Measurements from ENCODE around the gene ACSS2. TPM values are rescaled to one million over a fixed set of nuclear protein-coding genes. Genes with fewer than 3 reads are reported as not detected.
A peak's percentile ranks its signal among the peaks of the same experiment; 100 is the strongest.
"Not testable (repeated sequence)": the region's sequence is repeated elsewhere in the genome, so short reads cannot be mapped to it uniquely, and the experiment has no call there.

The ACSS2 gene
- total RNA-seq, 2 experiments from 2014 or later, result 27.4 to 29.6 TPM

DNA sequence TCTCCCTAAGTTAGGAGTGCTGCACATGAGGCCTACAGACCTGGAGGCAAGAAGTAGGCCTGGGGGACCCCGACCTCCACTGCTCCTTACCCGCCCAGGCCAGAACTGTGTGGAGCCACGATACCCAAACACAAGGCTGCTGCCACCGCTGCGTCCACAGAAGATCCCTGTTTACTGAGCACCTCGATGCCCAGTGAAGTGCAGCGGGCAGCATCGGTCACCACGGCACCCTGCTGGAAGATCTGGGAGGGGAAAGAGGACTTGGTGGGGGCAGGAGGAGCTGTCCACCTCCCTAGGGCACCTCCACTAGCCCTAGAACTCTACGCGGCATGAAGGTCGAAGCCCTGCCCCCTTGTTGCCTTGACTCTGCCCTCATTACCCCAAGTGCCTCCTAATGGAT lies 13.7 kb upstream of the ACSS2 start:
- Mint-ChIP-seq H3K4me3 (no peak overlapping the region), H3K27ac (no peak overlapping the region), H3K9me3 (no peaks in the 10 kb centered on the region), H3K36me3 (peaks cover 3% of the 10 kb centered on the region), H3K4me1 (peaks cover 3% of the 10 kb centered on the region), H3K27me3 (no peaks in the 10 kb centered on the region)
- DNase-seq (no peak), ATAC-seq (ENCODE audit: low read depth) (no peak)
- POLR2A ChIA-PET, result no interaction called here

DNA sequence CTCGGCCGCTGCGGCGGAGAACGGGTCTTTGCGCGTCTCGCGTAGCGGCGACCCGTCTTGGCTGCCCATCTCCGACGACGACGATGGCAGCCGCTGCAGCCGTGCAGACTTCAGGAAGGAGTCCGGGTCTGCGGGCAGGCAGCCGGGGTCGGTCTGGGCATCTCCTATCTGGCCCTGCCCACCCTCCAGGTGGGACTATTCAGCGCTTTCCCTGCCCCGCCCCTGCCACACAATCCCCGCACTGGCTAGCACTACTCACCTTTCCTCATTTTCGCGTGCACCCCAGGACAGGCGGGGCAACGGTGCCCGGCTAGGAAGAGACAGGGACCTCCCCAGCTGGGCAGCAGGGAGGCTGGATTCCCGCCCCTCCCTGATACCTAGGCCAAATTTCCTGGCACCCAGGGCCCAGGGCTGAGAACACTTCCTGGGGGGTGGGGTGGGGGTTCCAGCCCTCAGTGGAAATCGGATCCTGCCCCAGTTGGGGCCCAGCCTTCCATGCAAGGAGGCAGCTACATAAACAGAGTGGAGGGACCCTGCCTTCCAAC lies 12.9 kb upstream of the ACSS2 start:
- peaks cover 4% of the 10 kb centered on the region for H3K4me1 Mint-ChIP-seq
- H3K9me3 Mint-ChIP-seq, result no peaks in the 10 kb centered on the region
- no peak overlapping the region for H3K27ac Mint-ChIP-seq
- H3K4me3 Mint-ChIP-seq, result no peak overlapping the region
- POLR2A ChIA-PET, result interaction anchor here (0.5 to 0.6 kb wide), 2 partner anchors 587 to 1464 kb away, joined by 3 to 4 read pairs; no protein-coding TSS in a partner anchor
- H3K27me3 Mint-ChIP-seq, result no peaks in the 10 kb centered on the region
- peaks cover 1% of the 10 kb centered on the region for H3K36me3 Mint-ChIP-seq
- no peak for DNase-seq
- ATAC-seq (ENCODE audit: low read depth), result no peak

DNA sequence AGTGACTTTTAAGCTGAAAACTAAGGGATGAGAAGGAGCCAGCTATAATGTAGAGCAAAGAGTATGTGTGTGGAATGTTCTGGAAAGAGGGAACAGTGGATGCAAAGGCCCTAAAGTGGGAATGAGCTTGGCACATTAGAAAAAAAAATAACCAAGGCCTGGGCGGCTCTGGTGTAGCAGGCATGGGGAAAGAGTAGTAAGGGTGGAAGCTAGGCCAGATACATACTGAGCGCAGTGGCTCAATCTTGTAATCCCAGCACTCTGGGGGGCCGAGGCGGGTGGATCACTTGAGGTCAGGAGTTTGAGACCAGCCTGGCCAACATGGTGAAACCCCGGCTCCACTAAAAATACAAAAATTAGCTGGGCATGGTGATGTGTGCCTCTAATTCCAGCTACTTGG lies 12.2 kb upstream of the ACSS2 start:
- Mint-ChIP-seq H3K36me3 (no peaks in the 10 kb centered on the region), H3K4me3 (no peak overlapping the region), H3K9me3 (no peaks in the 10 kb centered on the region), H3K27me3 (no peaks in the 10 kb centered on the region), H3K4me1 (peaks cover 4% of the 10 kb centered on the region), H3K27ac (no peak overlapping the region)
- DNase-seq (no peak), ATAC-seq (ENCODE audit: low read depth) (no peak)
- POLR2A ChIA-PET, result interaction anchor here (0.6 kb wide), 1 partner anchor 586 kb away, joined by 4 read pairs; no protein-coding TSS in a partner anchor

DNA sequence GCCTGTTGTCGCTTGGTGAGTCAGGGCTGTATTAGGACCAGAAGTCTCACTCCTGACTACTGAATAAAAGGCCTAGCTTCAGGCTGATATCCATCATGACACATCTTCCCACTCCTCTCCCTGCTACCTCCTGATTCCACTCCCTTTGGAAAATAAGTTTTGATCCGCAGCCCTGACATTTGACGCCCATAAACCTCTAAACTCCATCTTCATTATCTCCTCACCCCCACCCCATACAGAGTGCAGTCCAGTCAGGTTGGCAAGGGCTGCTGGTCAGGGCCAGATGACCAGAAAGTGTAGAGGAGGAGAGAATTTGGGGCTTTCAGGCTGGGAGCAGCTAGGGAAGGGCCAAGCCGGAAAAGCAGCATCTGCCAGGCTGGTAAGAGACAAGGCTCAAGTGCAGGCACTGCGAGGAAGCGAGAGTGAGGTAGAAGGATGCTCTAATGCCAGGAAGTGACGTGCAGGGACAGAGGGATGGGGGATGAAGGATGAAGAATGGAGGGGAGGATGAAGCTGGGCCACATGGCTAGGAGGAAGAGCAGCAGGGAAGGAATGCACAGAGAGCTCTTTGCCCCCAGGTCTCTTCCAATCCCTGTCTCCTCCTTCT lies 5.0 kb upstream of the ACSS2 start:
- peak overlapping the region; percentile 72 for H3K4me3 Mint-ChIP-seq
- ATAC-seq (ENCODE audit: low read depth) (no peak), DNase-seq (no peak)
- H3K27ac Mint-ChIP-seq, result peak overlapping the region; percentile 37
- peaks cover 49% of the 10 kb centered on the region for H3K4me1 Mint-ChIP-seq
- H3K9me3 Mint-ChIP-seq, result no peaks in the 10 kb centered on the region
- peaks cover 2% of the 10 kb centered on the region for H3K27me3 Mint-ChIP-seq
- POLR2A ChIA-PET, result no interaction called here
- H3K36me3 Mint-ChIP-seq, result no peaks in the 10 kb centered on the region

DNA sequence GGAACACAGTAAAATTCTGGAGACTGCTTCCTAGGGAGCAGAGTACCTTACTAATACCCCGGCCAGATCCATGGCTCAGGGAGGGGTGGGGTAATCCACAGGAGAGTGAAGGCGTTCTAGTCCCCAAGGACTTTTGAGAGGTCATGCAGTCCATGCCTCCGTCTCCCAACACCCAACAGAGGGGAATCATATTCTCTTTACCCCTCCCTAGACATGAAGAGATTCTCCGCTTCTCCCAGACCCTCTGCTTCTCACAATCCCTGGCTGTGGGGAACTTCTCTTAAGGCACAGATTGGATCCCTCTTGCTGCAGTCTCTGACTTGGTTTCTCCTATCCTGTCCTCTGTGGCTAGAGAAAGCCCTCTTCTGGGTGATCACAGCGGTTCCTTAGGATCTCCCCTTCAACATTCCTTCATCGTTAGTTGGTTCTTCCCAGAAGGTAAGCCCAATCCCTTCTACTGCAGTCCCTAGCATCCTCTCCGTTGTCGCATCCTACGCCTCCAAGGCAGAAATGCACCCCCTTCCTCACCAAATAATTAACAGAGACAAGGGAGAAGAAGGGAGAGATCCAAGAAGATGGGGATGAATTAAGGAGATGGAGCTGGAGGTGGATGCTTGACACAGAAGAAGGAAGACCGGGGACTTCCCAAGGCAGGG lies 4.3 kb upstream of the ACSS2 start:
- H3K27ac Mint-ChIP-seq, result peak overlapping the region; percentile 74
- no peaks in the 10 kb centered on the region for H3K9me3 Mint-ChIP-seq
- ATAC-seq (ENCODE audit: low read depth) (no peak), DNase-seq (no peak)
- peaks cover 2% of the 10 kb centered on the region for H3K27me3 Mint-ChIP-seq
- peak overlapping the region; percentile 72 for H3K4me3 Mint-ChIP-seq
- peaks cover 51% of the 10 kb centered on the region for H3K4me1 Mint-ChIP-seq
- POLR2A ChIA-PET, result interaction anchor here (1.0 to 5.7 kb wide), 2 partner anchors 84 to 220 kb away, joined by 3 to 44 read pairs; partner anchors contain the start of genes GSS and MYH7B
- no peaks in the 10 kb centered on the region for H3K36me3 Mint-ChIP-seq

DNA sequence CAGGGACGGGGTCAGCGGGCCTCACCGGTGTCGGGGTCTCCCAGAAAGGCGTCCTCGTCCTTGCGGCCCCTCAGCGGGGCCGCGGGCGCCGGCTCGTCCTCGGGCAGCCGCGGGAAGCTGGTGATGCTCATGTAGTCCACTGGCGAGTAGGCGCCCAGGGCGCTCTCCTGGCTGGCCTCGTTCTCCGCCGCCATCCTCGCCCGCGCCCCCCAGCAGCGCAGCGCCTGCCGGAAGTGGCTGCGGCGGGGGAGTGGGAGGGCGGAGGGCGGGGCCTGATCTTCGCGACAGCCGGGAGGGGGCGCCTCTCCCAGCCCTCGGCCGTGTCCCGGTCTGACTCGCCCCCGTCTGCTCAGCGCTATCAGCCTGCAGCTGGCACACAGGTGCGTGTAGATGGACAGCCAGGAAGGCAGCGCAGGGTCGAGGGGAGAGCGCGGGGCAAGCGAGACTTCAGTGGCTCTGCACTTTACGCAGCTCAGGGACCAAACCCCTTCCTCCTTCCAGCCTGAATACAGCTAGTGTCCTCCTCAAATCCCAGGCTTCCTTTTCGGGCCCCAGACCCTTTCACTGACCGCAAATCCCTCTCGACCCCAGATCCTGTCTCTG lies 3.7 kb upstream of the ACSS2 start, which contains the start of gene GGT7:
TSS of gene GGT7 (minus strand) at position 235 of the 603 bp plus-strand sequence. CDS start at position 194, 41 bp downstream.
- DNase-seq (peak; percentile 93), ATAC-seq (ENCODE audit: low read depth) (peak; percentile 51)
- Mint-ChIP-seq H3K27me3 (peaks cover 2% of the 10 kb centered on the region), H3K4me1 (peaks cover 51% of the 10 kb centered on the region), H3K36me3 (no peaks in the 10 kb centered on the region), H3K27ac (peak within 1 kb of the TSS; percentile 74), H3K9me3 (no peaks in the 10 kb centered on the region), H3K4me3 (peak within 1 kb of the TSS; percentile 83)
- POLR2A ChIA-PET, result interaction anchor here (0.6 to 5.7 kb wide), 5 partner anchors 16 to 405 kb away, joined by 3 to 44 read pairs (median 3); partner anchors contain the start of genes GSS, MMP24OS and MYH7B

DNA sequence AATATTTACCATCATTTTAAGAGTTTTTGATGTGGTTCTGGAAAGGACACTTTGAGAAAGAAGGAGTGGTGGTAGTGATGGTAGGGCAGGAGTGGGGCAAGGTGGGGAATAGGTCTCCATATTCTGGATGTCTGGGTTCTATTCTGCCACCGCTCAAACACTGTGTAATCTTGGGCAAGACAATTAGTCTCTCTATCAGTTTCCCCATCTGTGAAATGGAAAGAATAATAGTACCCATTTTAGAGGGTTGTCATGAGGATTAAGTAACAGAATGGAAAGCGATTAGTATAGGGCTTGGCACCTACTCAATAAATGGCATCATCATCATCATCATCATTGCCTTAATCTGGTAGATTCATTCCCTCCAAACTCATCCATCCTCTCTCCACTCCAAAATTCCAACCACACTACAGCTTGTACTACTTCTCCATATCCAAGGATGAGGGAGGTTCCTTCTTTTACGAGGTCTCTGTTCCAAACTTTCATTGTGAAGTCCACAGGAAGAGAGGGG lies 2.8 kb upstream of the ACSS2 start:
- no peak for ATAC-seq (ENCODE audit: low read depth)
- peaks cover 2% of the 10 kb centered on the region for H3K27me3 Mint-ChIP-seq
- H3K4me1 Mint-ChIP-seq, result peaks cover 49% of the 10 kb centered on the region
- no peaks in the 10 kb centered on the region for H3K9me3 Mint-ChIP-seq
- no peaks in the 10 kb centered on the region for H3K36me3 Mint-ChIP-seq
- DNase-seq, result no peak
- POLR2A ChIA-PET, result interaction anchor here (0.7 to 5.7 kb wide), 5 partner anchors 48 to 404 kb away, joined by 3 to 44 read pairs (median 5); partner anchors contain the start of genes GSS, MMP24OS, MYH7B and NCOA6
- H3K27ac Mint-ChIP-seq, result peak overlapping the region; percentile 68
- H3K4me3 Mint-ChIP-seq, result peak overlapping the region; percentile 83

DNA sequence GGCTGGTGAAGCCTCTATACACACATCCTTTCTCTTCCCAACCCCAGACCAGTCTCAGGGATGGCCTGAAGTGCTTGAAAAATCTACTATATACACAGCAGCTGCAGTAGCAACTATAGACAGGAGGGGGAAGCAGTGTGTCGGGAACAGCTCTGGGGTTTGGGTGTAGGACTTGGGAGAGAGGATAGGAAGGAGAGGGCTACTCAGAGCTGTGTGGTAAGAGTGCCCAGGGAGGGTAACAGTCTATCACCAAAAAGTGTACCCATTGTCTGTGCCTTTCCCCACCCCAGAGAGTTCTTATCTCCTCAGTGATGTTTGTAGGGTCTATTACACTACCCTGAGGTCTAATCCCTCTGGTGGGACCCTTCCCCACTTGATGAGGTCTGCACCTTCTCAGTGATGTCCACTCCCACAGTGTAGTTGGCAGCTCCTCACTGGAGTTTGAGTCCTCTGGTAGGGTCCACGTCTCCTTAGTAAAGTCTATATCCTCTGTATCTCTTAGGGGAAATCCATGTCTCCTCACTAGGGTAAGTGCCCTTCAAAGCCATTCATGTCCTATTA lies 2.2 kb upstream of the ACSS2 start:
- peak overlapping the region; percentile 68 for H3K4me3 Mint-ChIP-seq
- H3K4me1 Mint-ChIP-seq, result peaks cover 51% of the 10 kb centered on the region
- POLR2A ChIA-PET, result interaction anchor here (0.7 to 5.7 kb wide), 4 partner anchors 48 to 222 kb away, joined by 3 to 44 read pairs (median 4); partner anchors contain the start of genes GSS, MYH7B and NCOA6
- peaks cover 2% of the 10 kb centered on the region for H3K36me3 Mint-ChIP-seq
- DNase-seq (peak; percentile 54), ATAC-seq (ENCODE audit: low read depth) (no peak)
- peaks cover 2% of the 10 kb centered on the region for H3K27me3 Mint-ChIP-seq
- H3K9me3 Mint-ChIP-seq, result no peaks in the 10 kb centered on the region
- H3K27ac Mint-ChIP-seq, result peak overlapping the region; percentile 74

DNA sequence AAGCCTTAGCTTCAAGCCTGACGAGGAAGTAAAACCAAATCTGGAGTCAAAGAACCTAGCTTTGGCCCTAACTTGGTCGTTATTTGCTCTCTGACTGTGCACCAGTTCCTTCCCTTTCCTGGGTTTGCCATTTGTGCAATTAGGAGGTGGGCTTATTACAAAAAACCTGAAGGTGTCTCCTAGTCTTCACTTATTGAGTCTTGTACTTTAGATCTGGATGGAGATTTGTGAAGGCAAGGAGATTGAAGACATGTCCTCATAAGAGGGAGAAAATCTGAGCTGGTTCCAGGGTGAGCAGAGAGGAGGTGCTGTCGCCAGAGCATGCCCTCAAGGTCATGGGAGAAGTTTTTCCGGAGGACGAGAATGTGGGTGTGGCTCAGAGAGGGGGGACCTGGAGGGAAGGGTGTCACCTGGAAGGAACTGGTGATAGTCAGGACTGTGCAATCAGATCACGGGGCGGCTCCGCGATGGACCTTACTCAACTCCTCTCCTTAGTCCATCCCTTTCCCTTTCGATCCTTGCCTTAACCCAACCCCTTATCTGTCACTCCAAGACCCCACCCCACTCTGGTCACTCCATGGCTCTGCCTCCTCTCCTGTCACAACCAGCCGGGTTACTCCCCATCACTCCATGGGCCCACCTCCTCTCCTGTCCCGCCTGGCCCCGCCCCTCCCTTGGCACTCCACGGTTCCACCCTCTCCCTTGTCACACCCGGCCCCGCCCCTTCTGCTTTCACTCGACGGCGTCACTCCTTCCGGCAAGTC lies 588 bp upstream of the ACSS2 start:
- POLR2A ChIA-PET, result interaction anchor here (1.1 to 5.7 kb wide), 8 partner anchors 12 to 764 kb away, joined by 3 to 44 read pairs (median 4); partner anchors contain the start of genes EIF2S2, GSS and MYH7B
- H3K4me1 Mint-ChIP-seq, result peaks cover 53% of the 10 kb centered on the region
- peak overlapping the region; percentile 93 for H3K27ac Mint-ChIP-seq
- ATAC-seq (ENCODE audit: low read depth), result peak; percentile 81
- no peak for DNase-seq
- peak overlapping the region; percentile 94 for H3K4me3 Mint-ChIP-seq
- H3K9me3 Mint-ChIP-seq, result no peaks in the 10 kb centered on the region
- peaks cover 2% of the 10 kb centered on the region for H3K27me3 Mint-ChIP-seq
- H3K36me3 Mint-ChIP-seq, result peaks cover 3% of the 10 kb centered on the region

DNA sequence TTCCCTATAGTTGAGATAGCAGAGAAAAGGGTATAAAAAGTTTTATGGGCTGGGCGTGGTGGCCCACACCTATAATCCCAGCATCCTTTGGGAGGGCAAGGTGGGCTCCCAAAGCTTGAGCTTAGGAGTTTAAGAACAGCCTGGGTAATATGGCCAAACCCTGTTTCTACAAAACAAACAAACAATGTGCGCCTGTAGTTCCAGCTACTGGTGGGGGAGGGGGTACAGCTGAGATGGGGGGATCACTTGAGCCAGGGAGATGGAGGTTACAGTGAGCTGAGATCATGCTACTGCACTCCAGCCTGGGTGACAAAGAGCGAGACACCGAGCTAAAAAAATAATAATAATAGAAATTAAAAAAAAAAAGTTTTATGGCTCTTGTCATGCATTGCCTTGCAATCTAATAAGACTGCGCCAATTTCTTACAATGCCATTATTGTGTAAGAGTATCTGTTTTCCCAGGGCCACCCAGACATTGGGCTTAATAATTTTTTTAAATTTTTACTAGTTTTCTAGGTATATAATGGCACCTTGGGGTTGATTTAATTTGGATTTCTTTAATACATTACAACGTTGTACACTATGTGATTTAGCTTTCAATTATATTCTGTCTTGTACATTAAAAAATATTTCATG lies 3.9 kb downstream of the ACSS2 start:
- H3K4me1 Mint-ChIP-seq, result peaks cover 26% of the 10 kb centered on the region
- no peak for ATAC-seq (ENCODE audit: low read depth)
- no peaks in the 10 kb centered on the region for H3K27me3 Mint-ChIP-seq
- H3K27ac Mint-ChIP-seq, result no peak overlapping the region
- DNase-seq, result no peak
- H3K36me3 Mint-ChIP-seq, result peaks cover 22% of the 10 kb centered on the region
- H3K4me3 Mint-ChIP-seq, result no peak overlapping the region
- POLR2A ChIA-PET, result interaction anchor here (0.7 kb wide), 1 partner anchor 123 kb away, joined by 7 read pairs; no protein-coding TSS in a partner anchor
- no peaks in the 10 kb centered on the region for H3K9me3 Mint-ChIP-seq

DNA sequence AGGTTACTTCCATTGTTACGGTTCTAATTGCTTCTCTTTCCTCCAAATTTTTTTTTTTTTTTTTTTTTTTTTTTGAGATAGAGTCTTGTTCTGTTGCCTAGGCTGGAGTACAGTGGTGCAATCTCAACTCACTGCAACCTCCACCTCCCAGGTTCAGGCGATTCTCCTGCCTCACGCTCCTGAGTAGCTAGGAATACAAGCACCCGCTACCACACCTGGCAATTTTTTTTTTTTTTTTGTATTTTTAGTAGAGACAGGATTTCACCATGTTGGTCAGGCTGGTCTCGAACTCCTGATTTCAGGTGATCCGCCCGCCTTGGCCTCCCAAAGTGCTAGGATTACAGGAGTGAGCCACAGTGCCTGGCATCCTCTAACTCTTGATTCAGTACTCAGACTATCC lies 4.6 kb downstream of the ACSS2 start:
- Mint-ChIP-seq H3K36me3 (peaks cover 25% of the 10 kb centered on the region), H3K4me1 (peaks cover 20% of the 10 kb centered on the region)
- DNase-seq; H3K27ac Mint-ChIP-seq; H3K4me3 Mint-ChIP-seq; H3K9me3 Mint-ChIP-seq; H3K27me3 Mint-ChIP-seq; ATAC-seq (ENCODE audit: low read depth): not testable (repeated sequence)
- POLR2A ChIA-PET, result interaction anchor here (0.7 kb wide), 1 partner anchor 123 kb away, joined by 7 read pairs; no protein-coding TSS in a partner anchor

DNA sequence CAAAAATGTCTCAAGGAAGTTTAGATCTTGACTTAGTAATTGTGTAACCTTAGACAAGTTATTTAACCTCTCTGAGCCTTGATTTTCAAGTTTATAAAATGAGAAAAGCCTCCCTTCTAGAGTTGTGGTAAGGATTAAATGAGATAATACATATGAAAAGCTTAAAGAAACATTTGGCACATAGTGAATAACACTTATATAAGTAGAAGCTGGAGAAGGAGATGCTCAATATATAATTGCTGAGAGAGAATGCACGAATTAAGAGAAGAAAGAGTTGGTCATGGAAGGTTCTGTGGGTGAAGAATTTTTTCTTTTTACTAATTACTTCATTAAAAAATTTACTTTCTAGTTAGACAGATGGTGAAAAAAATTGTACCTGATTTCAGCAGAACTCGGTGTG lies 5.3 kb downstream of the ACSS2 start:
- H3K27me3 Mint-ChIP-seq, result no peaks in the 10 kb centered on the region
- H3K36me3 Mint-ChIP-seq, result peaks cover 25% of the 10 kb centered on the region
- DNase-seq (no peak), ATAC-seq (ENCODE audit: low read depth) (no peak)
- POLR2A ChIA-PET, result no interaction called here
- no peak overlapping the region for H3K27ac Mint-ChIP-seq
- no peaks in the 10 kb centered on the region for H3K9me3 Mint-ChIP-seq
- peaks cover 19% of the 10 kb centered on the region for H3K4me1 Mint-ChIP-seq
- no peak overlapping the region for H3K4me3 Mint-ChIP-seq

Data from activated naive CD8-positive, alpha-beta T cell treated with anti-CD3 and anti-CD28 coated beads, Interleukin-2, amount 10 ng/mL, durations not matched to agents 7 days and 5 days (primary cell).